Camera-type eye (tissue), 1 donor: Measurements from ENCODE around the gene TECTA. TPM values are rescaled to one million over a fixed set of nuclear protein-coding genes. Genes with fewer than 3 reads are reported as not detected.

ENCODE experiments used
- total RNA-seq: library from RNA; depleted of rRNA; stranded (reverse); fragments of >200 nt; gene quantifications from one replicate; pipeline ENCODE4 v1.2.3, GENCODE V29; 2014

The TECTA gene, protein sequence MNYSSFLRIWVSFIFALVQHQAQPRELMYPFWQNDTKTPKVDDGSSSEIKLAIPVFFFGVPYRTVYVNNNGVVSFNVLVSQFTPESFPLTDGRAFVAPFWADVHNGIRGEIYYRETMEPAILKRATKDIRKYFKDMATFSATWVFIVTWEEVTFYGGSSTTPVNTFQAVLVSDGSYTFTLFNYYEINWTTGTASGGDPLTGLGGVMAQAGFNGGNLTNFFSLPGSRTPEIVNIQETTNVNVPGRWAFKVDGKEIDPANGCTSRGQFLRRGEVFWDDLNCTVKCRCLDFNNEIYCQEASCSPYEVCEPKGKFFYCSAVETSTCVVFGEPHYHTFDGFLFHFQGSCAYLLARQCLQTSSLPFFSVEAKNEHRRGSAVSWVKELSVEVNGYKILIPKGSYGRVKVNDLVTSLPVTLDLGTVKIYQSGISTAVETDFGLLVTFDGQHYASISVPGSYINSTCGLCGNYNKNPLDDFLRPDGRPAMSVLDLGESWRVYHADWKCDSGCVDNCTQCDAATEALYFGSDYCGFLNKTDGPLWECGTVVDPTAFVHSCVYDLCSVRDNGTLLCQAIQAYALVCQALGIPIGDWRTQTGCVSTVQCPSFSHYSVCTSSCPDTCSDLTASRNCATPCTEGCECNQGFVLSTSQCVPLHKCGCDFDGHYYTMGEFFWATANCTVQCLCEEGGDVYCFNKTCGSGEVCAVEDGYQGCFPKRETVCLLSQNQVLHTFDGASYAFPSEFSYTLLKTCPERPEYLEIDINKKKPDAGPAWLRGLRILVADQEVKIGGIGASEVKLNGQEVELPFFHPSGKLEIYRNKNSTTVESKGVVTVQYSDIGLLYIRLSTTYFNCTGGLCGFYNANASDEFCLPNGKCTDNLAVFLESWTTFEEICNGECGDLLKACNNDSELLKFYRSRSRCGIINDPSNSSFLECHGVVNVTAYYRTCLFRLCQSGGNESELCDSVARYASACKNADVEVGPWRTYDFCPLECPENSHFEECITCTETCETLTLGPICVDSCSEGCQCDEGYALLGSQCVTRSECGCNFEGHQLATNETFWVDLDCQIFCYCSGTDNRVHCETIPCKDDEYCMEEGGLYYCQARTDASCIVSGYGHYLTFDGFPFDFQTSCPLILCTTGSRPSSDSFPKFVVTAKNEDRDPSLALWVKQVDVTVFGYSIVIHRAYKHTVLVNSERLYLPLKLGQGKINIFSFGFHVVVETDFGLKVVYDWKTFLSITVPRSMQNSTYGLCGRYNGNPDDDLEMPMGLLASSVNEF (N-terminal part only)
- total RNA-seq, result 2.2 TPM

GRCh38 chr11:121100943-121101342 is at the start of gene TECTA:
Gene TECTA (plus strand): TSS chr11:121101243. CDS start chr11:121102666, 1,423 bp downstream.

Other genes starting within 250 kb of the TECTA start
- 82.4 TPM for gene TBCEL, start 77.1 kb upstream of the TECTA start, total RNA-seq
- gene SC5D, start 191.5 kb downstream of the TECTA start, total RNA-seq, result 53.1 TPM